IMR-90 (cell line): ENCODE measurements around the gene CCND1. TPM values are rescaled to one million over a fixed set of nuclear protein-coding genes. Genes with fewer than 3 reads are reported as not detected.

Experiments used
- ATAC-seq: fragments of 200-7000 bp; cut with Tn5 transposase; 2 replicates; pipeline ENCODE4 v1.9.1; 2020; ENCODE audit warnings: low read depth, mild to moderate bottlenecking, moderate library complexity
- BruUV-seq: library from RNA; stranded (reverse); fragments of 400-500 nt; replicated peaks from 2 replicates; lab custom pipeline; 2021; lab: Mats Ljungman, UMichigan
- CTCF ChIA-PET: fragments of 300-600 bp; formaldehyde crosslinking; extraction: SDS; loops from one replicate; lab custom pipeline; 2021; ENCODE audit warnings: antibody characterized with exemption; lab: Yijun Ruan, JAX
- POLR2A ChIA-PET: fragments of 300-600 bp; sonication (Branson Sonifier 250); formaldehyde crosslinking; loops from one replicate; lab custom pipeline; 2022; ENCODE audit warnings: antibody characterized with exemption; ENCODE audit not compliant: unreplicated experiment; lab: Charles Lee
- DNase-seq: peaks from one replicate; pipeline ENCODE4 v3.0.0; 2013
- H2AFZ ChIP-seq: replicated peaks from 2 replicates; pipeline ENCODE3; 2013; ENCODE audit warnings: low read length, mild to moderate bottlenecking; ENCODE audit not compliant: poor library complexity
- H2AK5ac ChIP-seq: 2 replicates; pipeline ENCODE4 v1.6.1; 2013; ENCODE audit warnings: low read depth, low read length, inconsistent platforms
- H2AK9ac ChIP-seq: replicated peaks from 2 replicates; pipeline ENCODE3; 2013; ENCODE audit warnings: mild to moderate bottlenecking, low read depth, low read length, moderate library complexity; ENCODE audit not compliant: poor library complexity
- H2BK120ac ChIP-seq: 2 replicates; pipeline ENCODE4 v1.6.1; 2013; ENCODE audit warnings: low read depth, low read length, inconsistent platforms
- H2BK15ac ChIP-seq: 3 replicates; pipeline ENCODE4 v1.6.1; 2013; ENCODE audit warnings: low read depth, low read length, inconsistent platforms
- H2BK20ac ChIP-seq: 2 replicates; pipeline ENCODE4 v1.6.1; 2013; ENCODE audit warnings: low read depth, mild to moderate bottlenecking, inconsistent platforms, low read length, moderate library complexity
- H2BK5ac ChIP-seq: 2 replicates; pipeline ENCODE4 v1.6.1; 2013; ENCODE audit warnings: mild to moderate bottlenecking, low read depth, low read length, inconsistent platforms; ENCODE audit not compliant: poor library complexity, severe bottlenecking
- H3K14ac ChIP-seq: replicated peaks from 2 replicates; pipeline ENCODE4 v1.6.1; 2013; ENCODE audit warnings: low read depth, low read length, inconsistent platforms
- H3K18ac ChIP-seq: 2 replicates; pipeline ENCODE4 v1.6.1; 2013; ENCODE audit warnings: low read depth, low read length, control low read depth
- H3K23ac ChIP-seq: 2 replicates; pipeline ENCODE4 v1.6.1; 2013; ENCODE audit warnings: low read depth, low read length, inconsistent platforms
- H3K27ac ChIP-seq: 2 replicates; pipeline ENCODE4 v1.5.1; 2013; ENCODE audit warnings: mild to moderate bottlenecking, control low read depth, low read length; ENCODE audit not compliant: insufficient read depth
- H3K27me3 ChIP-seq: 2 replicates; pipeline ENCODE4 v1.6.1; 2013; ENCODE audit warnings: low read length; ENCODE audit not compliant: control insufficient read depth, insufficient read depth
- H3K36me3 ChIP-seq: 2 replicates; pipeline ENCODE4 v1.6.1; 2013; ENCODE audit warnings: low read length, mixed read lengths; ENCODE audit not compliant: control insufficient read depth, insufficient read depth
- H3K4ac ChIP-seq: 2 replicates; pipeline ENCODE4 v1.6.1; 2013; ENCODE audit warnings: low read depth, low read length, inconsistent platforms
- H3K4me1 ChIP-seq: 2 replicates; pipeline ENCODE4 v1.6.1; 2013; ENCODE audit warnings: low read length, mixed read lengths; ENCODE audit not compliant: control insufficient read depth, insufficient read depth
- H3K4me2 ChIP-seq: 2 replicates; pipeline ENCODE4 v1.6.1; 2013; ENCODE audit warnings: low read depth, mild to moderate bottlenecking, control low read depth, low read length, moderate library complexity
- H3K4me3 ChIP-seq: 2 replicates; pipeline ENCODE4 v1.5.1; 2013; ENCODE audit warnings: low read depth, mild to moderate bottlenecking, control low read depth, low read length, moderate library complexity; ENCODE audit not compliant: insufficient read depth
- H3K56ac ChIP-seq: 2 replicates; pipeline ENCODE4 v1.6.1; 2013; ENCODE audit warnings: low read length, inconsistent platforms; ENCODE audit not compliant: insufficient read depth; ENCODE audit errors: extremely low read depth
- H3K79me1 ChIP-seq, 2 experiments: 2 replicates each; pipeline ENCODE4 v1.6.1; 2013; ENCODE audit warnings: low read length in 2 of 2, inconsistent platforms in 1 of 2, low read depth in 1 of 2
- H3K9ac ChIP-seq: 2 replicates; pipeline ENCODE4 v1.6.1; 2013; ENCODE audit warnings: low read depth, low read length, control low read depth
- H3K9me1 ChIP-seq: 2 replicates; pipeline ENCODE4 v1.6.1; 2013; ENCODE audit warnings: low read length, inconsistent platforms; ENCODE audit not compliant: insufficient read depth
- H3K9me3 ChIP-seq: 2 replicates; pipeline ENCODE4 v1.6.1; 2013; ENCODE audit warnings: low read length; ENCODE audit not compliant: control insufficient read depth, insufficient read depth
- H4K20me1 ChIP-seq: 2 replicates; pipeline ENCODE4 v1.6.1; 2013; ENCODE audit warnings: low read length, inconsistent platforms; ENCODE audit not compliant: insufficient read depth
- H4K5ac ChIP-seq: 2 replicates; pipeline ENCODE4 v1.6.1; 2013; ENCODE audit warnings: mild to moderate bottlenecking, low read depth, low read length, control low read depth
- H4K8ac ChIP-seq, 2 experiments: 2 replicates each; pipeline ENCODE4 v1.6.1; 2013; ENCODE audit warnings: low read depth in 2 of 2, low read length in 2 of 2, control low read depth in 1 of 2, inconsistent platforms in 1 of 2
- H4K91ac ChIP-seq: 2 replicates; pipeline ENCODE4 v1.6.1; 2013; ENCODE audit warnings: low read depth, low read length, inconsistent platforms; ENCODE audit not compliant: insufficient read depth
- ELK1 ChIP-seq: fragments of 150-350 bp; IDR thresholded peaks from 2 replicates; pipeline ENCODE4 v1.6.1; 2016; ENCODE audit warnings: low read depth, mild to moderate bottlenecking, low read length, moderate library complexity, borderline replicate concordance
- FOS ChIP-seq: fragments of 150-350 bp; IDR thresholded peaks from 2 replicates; pipeline ENCODE4 v1.6.1; 2016; ENCODE audit warnings: low read depth, low read length
- RCOR1 ChIP-seq: IDR thresholded peaks from 2 replicates; pipeline ENCODE4 v1.6.1; 2012; ENCODE audit warnings: mild to moderate bottlenecking, low read length, improper control_type of control experiment; ENCODE audit not compliant: insufficient replicate concordance
- SMC3 ChIP-seq: fragments of 150-350 bp; IDR thresholded peaks from 2 replicates; pipeline ENCODE4 v1.6.1; 2016; ENCODE audit warnings: low read depth, mild to moderate bottlenecking, antibody characterized with exemption, low read length, moderate library complexity
- USF2 ChIP-seq: fragments of 150-350 bp; IDR thresholded peaks from 2 replicates; pipeline ENCODE4 v1.6.1; 2017; ENCODE audit warnings: mild to moderate bottlenecking, antibody characterized with exemption, low read length, low read depth
- WGBS, 2 experiments: methylation state at CpG; one replicate each; pipeline versions ENCODE4 v1.1.5 to v1.1.7; 2013; ENCODE audit warnings: missing lambda C conversion rate in 2 of 2; ENCODE audit not compliant: insufficient read length in 1 of 2; ENCODE audit errors: extremely low coverage in 2 of 2; 5-methylcytosine and 5-hydroxymethylcytosine counted together
- dilution Hi-C: fragments of 300-500 bp; cut with HindIII; formaldehyde crosslinking; loops from one replicate; pipeline ENCODE4 v1.14.3; 2018; ENCODE audit warnings: low sequenced_read_pairs; ENCODE audit not compliant: unreplicated experiment
- in situ Hi-C: fragments of 300-500 bp; cut with MboI; formaldehyde crosslinking; loops from 3 replicates; pipeline ENCODE4 v1.14.3; 2019; ENCODE audit warnings: low sequenced_read_pairs, inconsistent platforms, mixed read lengths
- intact Hi-C: fragments of 100-400 bp; cut with micrococcal nuclease; formaldehyde crosslinking; loops from 2 replicates; pipeline ENCODE4 v1.10.0; 2022
- polyA plus RNA-seq, 3 experiments: library from polyadenylated mRNA; depleted of rRNA; stranded (reverse); fragments of >200 nt; gene quantifications; 2 replicates each; pipeline ENCODE4 v1.2.3, GENCODE V29; 2012; ENCODE audit warnings: low replicate concordance in 1 of 3
- total RNA-seq: library from RNA; depleted of rRNA; stranded (reverse); fragments of >200 nt; gene quantifications from 2 replicates; pipeline ENCODE4 v1.2.3, GENCODE V29; 2012

The CCND1 gene
- total and polyA plus RNA-seq, 2 of the 4 experiments (the other 2 are of a cell fraction), result 481 to 748 TPM

- H3K36me3 ChIP-seq, result peaks cover 57% of the 10 kb centered on the region
- WGBS, 2 experiments, result no CpG with 5 or more reads among the region's 11 CpGs
- no TSS peak for BruUV-seq
- no peak overlapping the region for H3K56ac ChIP-seq
- H3K4me1 ChIP-seq, result peaks cover 7% of the 10 kb centered on the region; the same call in 1 of the 2 replicates
- no peak overlapping the region for H3K14ac ChIP-seq
- no peak for DNase-seq
- no peak overlapping the region for H3K18ac ChIP-seq
- no peak overlapping the region for H3K23ac ChIP-seq
- H2AFZ ChIP-seq, result no peak overlapping the region
- no peak overlapping the region for H4K8ac ChIP-seq
- no peak overlapping the region for H3K4me3 ChIP-seq
- H3K4ac ChIP-seq, result no peak overlapping the region
- H2BK5ac ChIP-seq, result no peak overlapping the region
- ATAC-seq, result no peak
- intact Hi-C loops (no loop called here), dilution Hi-C loops (no loop called here), in situ Hi-C loops (loop anchor here (25.0 kb wide), 2 partner anchors 716 to 1041 kb away; no protein-coding TSS in a partner anchor)
- H3K27ac ChIP-seq, result no peak overlapping the region
- no peak overlapping the region for H4K5ac ChIP-seq
- H3K27me3 ChIP-seq, result no peaks in the 10 kb centered on the region
- peaks cover 5 to 48% of the 10 kb centered on the region in 2 experiments; a peak in 3 of 4 replicates for H3K79me1 ChIP-seq
- H3K9me1 ChIP-seq, result no peaks in the 10 kb centered on the region
- no peak overlapping the region for H4K91ac ChIP-seq
- no peak overlapping the region for H2BK20ac ChIP-seq
- TF ChIP-seq RCOR1, result no peak
- no peak for TF ChIP-seq USF2
- no peak for TF ChIP-seq FOS
- TF ChIP-seq SMC3, result no peak
- TF ChIP-seq ELK1, result no peak
- no peaks in the 10 kb centered on the region for H3K9me3 ChIP-seq
- H2BK120ac ChIP-seq, result no peak overlapping the region
- POLR2A ChIA-PET, result no interaction called here
- H2BK15ac ChIP-seq, result no peak overlapping the region
- CTCF ChIA-PET, result no interaction called here
- H2AK5ac ChIP-seq, result no peak overlapping the region
- H3K4me2 ChIP-seq, result no peak overlapping the region
- H4K20me1 ChIP-seq, result peaks cover 78% of the 10 kb centered on the region
- H3K9ac ChIP-seq, result no peak overlapping the region
- H2AK9ac ChIP-seq, result no peak overlapping the region
Measured at GRCh38 chr11:69652999-69653398, 12.0 kb downstream of the CCND1 start.
